HL-60 (cell line): ENCODE data around the gene SPG11.
A peak's percentile ranks its signal among the peaks of the same experiment; 100 is the strongest.

Experiments used
- DNase-seq, 2 experiments: peaks; one replicate each; pipeline ENCODE4 v3.0.0-alpha.2; 2010 to 2020; ENCODE audit warnings: low read depth in 1 of 2, low spot score in 1 of 2
- H3K27ac ChIP-seq: fragments of 250-450 bp; sonication (Bioruptor Pico); replicated peaks from 2 replicates; pipeline ENCODE4 v1.5.1; 2020; ENCODE audit warnings: mild to moderate bottlenecking, moderate library complexity
- H3K27me3 ChIP-seq: fragments of 250-450 bp; sonication (Bioruptor Pico); 2 replicates; pipeline ENCODE4 v1.5.1; 2021; ENCODE audit warnings: mild to moderate bottlenecking, moderate library complexity; ENCODE audit not compliant: insufficient read depth, poor library complexity, severe bottlenecking
- H3K4me3 ChIP-seq: replicated peaks from 2 replicates; pipeline ENCODE4 v1.5.1; 2011; ENCODE audit warnings: mild to moderate bottlenecking, control low read depth, low read length; ENCODE audit not compliant: insufficient read depth
- GABPA ChIP-seq: IDR thresholded peaks from 2 replicates; pipeline ENCODE4 v1.6.1; 2012; ENCODE audit warnings: low read depth
- POLR2AphosphoS5 ChIP-seq: IDR thresholded peaks from 2 replicates; pipeline ENCODE4 v1.6.1; 2012; ENCODE audit warnings: low read depth
- SPI1 ChIP-seq: IDR thresholded peaks from 2 replicates; pipeline ENCODE4 v1.6.1; 2012; ENCODE audit warnings: low read depth, mild to moderate bottlenecking, borderline replicate concordance
- TF ChIP-seq, protein P1 (sequence below): IDR thresholded peaks from 2 replicates; pipeline ENCODE4 v1.6.1; 2012; ENCODE audit warnings: low read depth; ENCODE audit not compliant: insufficient replicate concordance
- TF ChIP-seq, protein P2 (sequence below): IDR thresholded peaks from one replicate; pipeline ENCODE4 v1.5.1; 2011; ENCODE audit warnings: low read length, control low read depth, inconsistent platforms; ENCODE audit not compliant: insufficient read depth

Gene SPG11

DNA sequence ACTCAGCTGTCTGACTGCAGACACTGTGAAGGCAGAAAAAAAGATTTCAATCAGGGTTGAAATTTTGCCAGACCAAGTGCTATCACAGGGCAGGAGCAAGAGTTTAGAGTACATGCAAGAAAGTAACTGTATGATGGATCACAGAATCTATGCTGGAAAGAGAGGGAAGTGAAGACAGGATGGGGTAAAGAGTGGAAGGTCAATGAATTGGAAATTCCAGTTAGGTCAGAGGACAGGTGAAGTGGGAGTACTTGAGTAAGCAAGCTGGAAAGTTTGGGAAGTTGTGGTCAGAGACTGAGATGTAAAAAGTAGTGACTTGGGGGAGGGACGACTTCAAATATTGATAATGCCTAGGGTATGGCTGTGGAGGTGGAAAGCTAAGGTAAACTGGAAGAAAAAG lies 7.2 kb downstream of the SPG11 start:
- no peak overlapping the region for H3K4me3 ChIP-seq
- no peak for DNase-seq
- TF ChIP-seq, protein P1, sequence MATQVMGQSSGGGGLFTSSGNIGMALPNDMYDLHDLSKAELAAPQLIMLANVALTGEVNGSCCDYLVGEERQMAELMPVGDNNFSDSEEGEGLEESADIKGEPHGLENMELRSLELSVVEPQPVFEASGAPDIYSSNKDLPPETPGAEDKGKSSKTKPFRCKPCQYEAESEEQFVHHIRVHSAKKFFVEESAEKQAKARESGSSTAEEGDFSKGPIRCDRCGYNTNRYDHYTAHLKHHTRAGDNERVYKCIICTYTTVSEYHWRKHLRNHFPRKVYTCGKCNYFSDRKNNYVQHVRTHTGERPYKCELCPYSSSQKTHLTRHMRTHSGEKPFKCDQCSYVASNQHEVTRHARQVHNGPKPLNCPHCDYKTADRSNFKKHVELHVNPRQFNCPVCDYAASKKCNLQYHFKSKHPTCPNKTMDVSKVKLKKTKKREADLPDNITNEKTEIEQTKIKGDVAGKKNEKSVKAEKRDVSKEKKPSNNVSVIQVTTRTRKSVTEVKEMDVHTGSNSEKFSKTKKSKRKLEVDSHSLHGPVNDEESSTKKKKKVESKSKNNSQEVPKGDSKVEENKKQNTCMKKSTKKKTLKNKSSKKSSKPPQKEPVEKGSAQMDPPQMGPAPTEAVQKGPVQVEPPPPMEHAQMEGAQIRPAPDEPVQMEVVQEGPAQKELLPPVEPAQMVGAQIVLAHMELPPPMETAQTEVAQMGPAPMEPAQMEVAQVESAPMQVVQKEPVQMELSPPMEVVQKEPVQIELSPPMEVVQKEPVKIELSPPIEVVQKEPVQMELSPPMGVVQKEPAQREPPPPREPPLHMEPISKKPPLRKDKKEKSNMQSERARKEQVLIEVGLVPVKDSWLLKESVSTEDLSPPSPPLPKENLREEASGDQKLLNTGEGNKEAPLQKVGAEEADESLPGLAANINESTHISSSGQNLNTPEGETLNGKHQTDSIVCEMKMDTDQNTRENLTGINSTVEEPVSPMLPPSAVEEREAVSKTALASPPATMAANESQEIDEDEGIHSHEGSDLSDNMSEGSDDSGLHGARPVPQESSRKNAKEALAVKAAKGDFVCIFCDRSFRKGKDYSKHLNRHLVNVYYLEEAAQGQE: no peak
- TF ChIP-seq SPI1 (no peak), GABPA (no peak), POLR2AphosphoS5 (no peak)
- TF ChIP-seq, protein P2, sequence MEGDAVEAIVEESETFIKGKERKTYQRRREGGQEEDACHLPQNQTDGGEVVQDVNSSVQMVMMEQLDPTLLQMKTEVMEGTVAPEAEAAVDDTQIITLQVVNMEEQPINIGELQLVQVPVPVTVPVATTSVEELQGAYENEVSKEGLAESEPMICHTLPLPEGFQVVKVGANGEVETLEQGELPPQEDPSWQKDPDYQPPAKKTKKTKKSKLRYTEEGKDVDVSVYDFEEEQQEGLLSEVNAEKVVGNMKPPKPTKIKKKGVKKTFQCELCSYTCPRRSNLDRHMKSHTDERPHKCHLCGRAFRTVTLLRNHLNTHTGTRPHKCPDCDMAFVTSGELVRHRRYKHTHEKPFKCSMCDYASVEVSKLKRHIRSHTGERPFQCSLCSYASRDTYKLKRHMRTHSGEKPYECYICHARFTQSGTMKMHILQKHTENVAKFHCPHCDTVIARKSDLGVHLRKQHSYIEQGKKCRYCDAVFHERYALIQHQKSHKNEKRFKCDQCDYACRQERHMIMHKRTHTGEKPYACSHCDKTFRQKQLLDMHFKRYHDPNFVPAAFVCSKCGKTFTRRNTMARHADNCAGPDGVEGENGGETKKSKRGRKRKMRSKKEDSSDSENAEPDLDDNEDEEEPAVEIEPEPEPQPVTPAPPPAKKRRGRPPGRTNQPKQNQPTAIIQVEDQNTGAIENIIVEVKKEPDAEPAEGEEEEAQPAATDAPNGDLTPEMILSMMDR: no peak
- H3K27ac ChIP-seq: no peak overlapping the region
- no peaks in the 10 kb centered on the region for H3K27me3 ChIP-seq

DNA sequence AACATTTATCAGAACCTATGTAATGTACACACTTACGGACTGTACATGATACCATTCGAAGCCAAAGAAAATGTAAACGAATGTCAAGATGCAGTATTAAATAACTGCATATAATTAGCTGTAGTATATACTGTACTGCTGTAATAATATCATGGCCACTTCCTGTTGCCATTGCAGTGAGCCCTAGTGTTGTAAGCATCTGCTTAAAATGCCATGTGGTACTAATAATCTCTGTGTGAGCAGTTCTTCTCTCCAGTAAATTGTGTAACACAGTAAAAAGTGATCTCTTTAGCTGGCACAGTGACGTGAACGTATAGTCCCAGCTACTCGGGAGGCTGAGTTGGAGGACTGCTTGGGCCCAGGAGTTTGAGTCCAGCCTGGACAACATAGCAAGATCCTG lies 8.6 kb downstream of the SPG11 start:
- Histone ChIP-seq H3K27me3 (no peaks in the 10 kb centered on the region), H3K27ac (no peak overlapping the region), H3K4me3 (no peak overlapping the region)
- TF ChIP-seq GABPA (no peak), POLR2AphosphoS5 (no peak)
- TF ChIP-seq, protein P1: no peak
- TF ChIP-seq, protein P2: no peak
- peak in 1 of 2 experiments; percentile 31 for DNase-seq

DNA sequence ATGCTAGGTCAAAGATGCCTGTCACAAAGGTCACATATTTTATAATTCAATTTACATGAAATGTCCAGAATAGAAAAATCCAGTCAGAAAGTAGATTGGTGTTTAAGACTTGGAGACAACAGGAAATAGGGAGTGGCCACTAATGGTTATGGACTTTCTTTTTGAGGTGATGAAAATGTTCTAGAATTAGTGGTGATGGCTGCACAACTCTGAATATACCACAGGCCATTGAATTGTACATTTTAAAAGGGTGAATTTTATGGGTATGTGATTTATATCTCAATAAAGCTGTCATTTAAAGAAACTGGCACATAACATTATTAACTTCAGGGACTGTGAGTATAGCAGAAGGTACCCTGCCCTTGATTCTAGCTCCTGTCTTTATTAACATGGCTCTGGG lies 15.8 kb downstream of the SPG11 start:
- H3K27ac ChIP-seq: no peak overlapping the region
- no peaks in the 10 kb centered on the region for H3K27me3 ChIP-seq
- no peak overlapping the region for H3K4me3 ChIP-seq
- TF ChIP-seq POLR2AphosphoS5 (no peak), SPI1 (no peak), GABPA (no peak)
- TF ChIP-seq, protein P1: no peak
- TF ChIP-seq, protein P2: no peak
- DNase-seq: no peak
